ENCODE measurements around the gene BRSK2. TPM values are rescaled to one million over a fixed set of nuclear protein-coding genes. Genes with fewer than 3 reads are reported as not detected.

BRSK2 gene
- total RNA-seq, 1 donor from 2014 or later = 7.1 TPM

GRCh38 chr11:1341928-1342524 lies 47.7 kb upstream of the BRSK2 start:
- H3K27me3 ChIP-seq (ENCODE audit: insufficient read depth, low read length) = no peaks in the 10 kb centered on the region
- no peak overlapping the region for H2AFZ ChIP-seq (ENCODE audit: low read depth, low read length)
- no peaks in the 10 kb centered on the region for H4K20me1 ChIP-seq (ENCODE audit: insufficient read depth, low read length)
- no peak overlapping the region for H3K4me3 ChIP-seq (ENCODE audit: insufficient read depth, low read depth, low read length)
- Mint-ChIP-seq H3K4me1 (ENCODE audit: low read depth, unreplicated experiment) (no peaks in the 10 kb centered on the region), H3K4me3 (ENCODE audit: unreplicated experiment) (no peak overlapping the region), H3K27ac (ENCODE audit: unreplicated experiment) (no peak overlapping the region), H3K36me3 (ENCODE audit: low read depth, unreplicated experiment) (no peaks in the 10 kb centered on the region), H3K27me3 (ENCODE audit: low read depth, unreplicated experiment) (peaks cover 21% of the 10 kb centered on the region), H3K9me3 (ENCODE audit: unreplicated experiment) (peaks cover 3% of the 10 kb centered on the region)
- H3K9ac ChIP-seq (ENCODE audit: low read length) = no peak overlapping the region
- H3K4me2 ChIP-seq (ENCODE audit: low read length) = no peak overlapping the region
- DNase-seq (ENCODE audit: low read depth) = peak; percentile 7
- no peak for FAIRE-seq
- no peaks in the 10 kb centered on the region for H3K4me1 ChIP-seq (ENCODE audit: insufficient read depth, low read length)
- no peaks in the 10 kb centered on the region for H3K79me2 ChIP-seq (ENCODE audit: insufficient read depth, low read length)
- TF ChIP-seq CTCF (IDR thresholded peaks at IDR 0.05; ENCODE audit: insufficient read depth, low read depth, low read length) (no peak), EZH2 (IDR thresholded peaks at IDR 0.05; ENCODE audit: insufficient read depth, low read length) (no peak)
- H3K36me3 ChIP-seq (ENCODE audit: insufficient read depth, low read length) = no peaks in the 10 kb centered on the region
- no peaks in the 10 kb centered on the region for H3K9me3 ChIP-seq (ENCODE audit: insufficient read depth, low read depth, low read length)
- no peak overlapping the region for H3K27ac ChIP-seq (ENCODE audit: low read depth, low read length)

- Histone ChIP-seq H3K36me3 (ENCODE audit: insufficient read depth, low read length) (no peaks in the 10 kb centered on the region), H3K9ac (ENCODE audit: low read length) (no peak overlapping the region), H3K27ac (ENCODE audit: low read depth, low read length) (no peak overlapping the region), H2AFZ (ENCODE audit: low read depth, low read length) (no peak overlapping the region), H3K4me2 (ENCODE audit: low read length) (no peak overlapping the region), H4K20me1 (ENCODE audit: insufficient read depth, low read length) (no peaks in the 10 kb centered on the region), H3K27me3 (ENCODE audit: insufficient read depth, low read length) (no peaks in the 10 kb centered on the region), H3K4me3 (ENCODE audit: insufficient read depth, low read depth, low read length) (no peak overlapping the region), H3K4me1 (ENCODE audit: insufficient read depth, low read length) (no peaks in the 10 kb centered on the region), H3K79me2 (ENCODE audit: insufficient read depth, low read length) (no peaks in the 10 kb centered on the region), H3K9me3 (ENCODE audit: insufficient read depth, low read depth, low read length) (no peaks in the 10 kb centered on the region)
- Mint-ChIP-seq H3K9me3 (ENCODE audit: unreplicated experiment) (no peaks in the 10 kb centered on the region), H3K4me3 (ENCODE audit: unreplicated experiment) (no peak overlapping the region), H3K27me3 (ENCODE audit: low read depth, unreplicated experiment) (peaks cover 22% of the 10 kb centered on the region), H3K4me1 (ENCODE audit: low read depth, unreplicated experiment) (no peaks in the 10 kb centered on the region), H3K36me3 (ENCODE audit: low read depth, unreplicated experiment) (no peaks in the 10 kb centered on the region), H3K27ac (ENCODE audit: unreplicated experiment) (no peak overlapping the region)
- TF ChIP-seq EZH2 (IDR thresholded peaks at IDR 0.05; ENCODE audit: insufficient read depth, low read length) (no peak), CTCF (IDR thresholded peaks at IDR 0.05; ENCODE audit: insufficient read depth, low read depth, low read length) (no peak)
- FAIRE-seq (no peak), DNase-seq (ENCODE audit: low read depth) (no peak)
Measured at GRCh38 chr11:1342946-1343345, 46.8 kb upstream of the BRSK2 start.

- FAIRE-seq = no peak
Measured at GRCh38 chr11:1343391-1344055, 46.2 kb upstream of the BRSK2 start.

More at GRCh38 chr11:1343391-1344055, 46.2 kb upstream of the BRSK2 start:
- Mint-ChIP-seq H3K36me3 (ENCODE audit: low read depth, unreplicated experiment) (no peaks in the 10 kb centered on the region), H3K4me1 (ENCODE audit: low read depth, unreplicated experiment) (no peaks in the 10 kb centered on the region), H3K27me3 (ENCODE audit: low read depth, unreplicated experiment) (peaks cover 20% of the 10 kb centered on the region), H3K4me3 (ENCODE audit: unreplicated experiment) (peak overlapping the region; percentile 6), H3K27ac (ENCODE audit: unreplicated experiment) (no peak overlapping the region), H3K9me3 (ENCODE audit: unreplicated experiment) (no peaks in the 10 kb centered on the region)
- H2AFZ ChIP-seq (ENCODE audit: low read depth, low read length) = no peak overlapping the region
- H3K27ac ChIP-seq (ENCODE audit: low read depth, low read length) = no peak overlapping the region
- H3K4me2 ChIP-seq (ENCODE audit: low read length) = no peak overlapping the region
- no peak overlapping the region for H3K9ac ChIP-seq (ENCODE audit: low read length)
- peaks cover 2% of the 10 kb centered on the region for H3K27me3 ChIP-seq (ENCODE audit: insufficient read depth, low read length)
- H3K79me2 ChIP-seq (ENCODE audit: insufficient read depth, low read length) = no peaks in the 10 kb centered on the region
- no peaks in the 10 kb centered on the region for H4K20me1 ChIP-seq (ENCODE audit: insufficient read depth, low read length)
- H3K36me3 ChIP-seq (ENCODE audit: insufficient read depth, low read length) = no peaks in the 10 kb centered on the region
- no peak overlapping the region for H3K4me3 ChIP-seq (ENCODE audit: insufficient read depth, low read depth, low read length)
- TF ChIP-seq EZH2 (IDR thresholded peaks at IDR 0.05; ENCODE audit: insufficient read depth, low read length) = no peak
- TF ChIP-seq CTCF (IDR thresholded peaks at IDR 0.05; ENCODE audit: insufficient read depth, low read depth, low read length) = no peak
- H3K4me1 ChIP-seq (ENCODE audit: insufficient read depth, low read length) = no peaks in the 10 kb centered on the region
- DNase-seq (ENCODE audit: low read depth) = no peak
- no peaks in the 10 kb centered on the region for H3K9me3 ChIP-seq (ENCODE audit: insufficient read depth, low read depth, low read length)
